Liver (tissue), 9 donors: ENCODE data around the gene IL1RAPL2. TPM values are rescaled to one million over a fixed set of nuclear protein-coding genes. Genes with fewer than 3 reads are reported as not detected.

Experiments used
- DNase-seq: peaks from one replicate; pipeline ENCODE4 v3.0.0-alpha.2; 2017; ENCODE audit warnings: low spot score
- H3K27ac ChIP-seq, 2 donors: one replicate each; pipeline ENCODE4 v1.7.0; 2013; ENCODE audit warnings: inconsistent platforms in 2 of 2, low read length in 2 of 2, control low read depth in 1 of 2, low read depth in 1 of 2, mild to moderate bottlenecking in 1 of 2
- H3K27me3 ChIP-seq, 4 donors: one replicate each; pipeline versions ENCODE4 v1.6.1 to v1.7.0; 2013; ENCODE audit warnings: low read length in 3 of 4, inconsistent platforms in 1 of 4, mild to moderate bottlenecking in 1 of 4, moderate library complexity in 1 of 4; ENCODE audit not compliant: control insufficient read depth in 4 of 4, insufficient read depth in 4 of 4
- H3K36me3 ChIP-seq, 4 donors: one replicate each; pipeline versions ENCODE4 v1.6.1 to v1.7.0; 2013; ENCODE audit warnings: low read length in 3 of 4, mild to moderate bottlenecking in 3 of 4, low read depth in 1 of 4, moderate library complexity in 1 of 4; ENCODE audit not compliant: control insufficient read depth in 4 of 4, insufficient read depth in 3 of 4
- H3K4me1 ChIP-seq, 4 donors: one replicate each; pipeline versions ENCODE4 v1.6.1 to v1.7.0; 2013; ENCODE audit warnings: low read length in 3 of 4, mild to moderate bottlenecking in 3 of 4, moderate library complexity in 1 of 4; ENCODE audit not compliant: control insufficient read depth in 4 of 4, insufficient read depth in 4 of 4
- H3K4me3 ChIP-seq, 3 donors: one replicate each; pipeline versions ENCODE4 v1.6.1 to v1.7.0; 2013; ENCODE audit warnings: low read length in 3 of 3, control low read depth in 1 of 3, low read depth in 1 of 3, mild to moderate bottlenecking in 1 of 3
- H3K9ac ChIP-seq, 2 donors: one replicate each; pipeline ENCODE4 v1.7.0; 2013; ENCODE audit warnings: low read length in 2 of 2, mild to moderate bottlenecking in 2 of 2, moderate library complexity in 2 of 2, control low read depth in 1 of 2, low read depth in 1 of 2
- H3K9me3 ChIP-seq, 4 donors: one replicate each; pipeline versions ENCODE4 v1.6.1 to v1.7.0; 2013; ENCODE audit warnings: low read length in 3 of 4; ENCODE audit not compliant: control insufficient read depth in 4 of 4
- EGR1 ChIP-seq, 2 donors: IDR thresholded peaks; 2 replicates each; pipeline ENCODE4 v1.6.1; 2016 to 2018; ENCODE audit warnings: antibody characterized with exemption in 2 of 2, low read depth in 2 of 2
- FOXA1 ChIP-seq: IDR thresholded peaks from 2 replicates; pipeline ENCODE4 v1.6.1; 2016; ENCODE audit warnings: antibody characterized with exemption
- FOXA2 ChIP-seq: IDR thresholded peaks from 2 replicates; pipeline ENCODE4 v1.6.1; 2016; ENCODE audit warnings: antibody characterized with exemption
- GABPA ChIP-seq, 2 donors: IDR thresholded peaks in 1 of 2; conservative IDR thresholded peaks in 1 of 2; 2 replicates each; pipeline ENCODE4 v1.6.1; 2016; ENCODE audit warnings: antibody characterized with exemption in 2 of 2, mild to moderate bottlenecking in 1 of 2, moderate library complexity in 1 of 2
- HNF4A ChIP-seq, 2 donors: conservative IDR thresholded peaks; 2 replicates each; pipeline ENCODE4 v1.6.1; 2016; ENCODE audit warnings: antibody characterized with exemption in 2 of 2, mild to moderate bottlenecking in 2 of 2
- HNF4G ChIP-seq: IDR thresholded peaks from 2 replicates; pipeline ENCODE4 v1.6.1; 2016; ENCODE audit warnings: antibody characterized with exemption
- JUND ChIP-seq, 2 donors: IDR thresholded peaks; 2 replicates each; pipeline ENCODE4 v1.6.1; 2016; ENCODE audit warnings: antibody characterized with exemption in 2 of 2
- NR2F2 ChIP-seq: IDR thresholded peaks from 2 replicates; pipeline ENCODE4 v1.6.1; 2016; ENCODE audit warnings: antibody characterized with exemption
- RAD21 ChIP-seq, 2 donors: IDR thresholded peaks; 2 replicates each; pipeline ENCODE4 v1.6.1; 2016; ENCODE audit warnings: antibody characterized with exemption in 2 of 2, mild to moderate bottlenecking in 2 of 2
- RXRA ChIP-seq, 2 donors: IDR thresholded peaks; 2 replicates each; pipeline ENCODE4 v1.6.1; 2017 to 2018; ENCODE audit warnings: antibody characterized with exemption in 2 of 2, mild to moderate bottlenecking in 1 of 2
- TAF1 ChIP-seq: conservative IDR thresholded peaks from 2 replicates; pipeline ENCODE4 v1.6.1; 2016; ENCODE audit warnings: antibody characterized with exemption, mild to moderate bottlenecking
- YY1 ChIP-seq: IDR thresholded peaks from 2 replicates; pipeline ENCODE4 v1.6.1; 2016; ENCODE audit warnings: antibody characterized with exemption, mild to moderate bottlenecking
- WGBS: extraction: QIAGEN DNeasy Blood & Tissue Kit; methylation state at CpG from one replicate; pipeline ENCODE4 v1.1.7; 2013; 5-methylcytosine and 5-hydroxymethylcytosine counted together
- polyA plus RNA-seq, 2 donors: library from polyadenylated mRNA; stranded (reverse) in 1 of 2; unstranded in 1 of 2; fragments of 200-250 nt in 1 of 2; fragments of >200 nt in 1 of 2; fragmentation: Nextera tagmentation in 1 of 2; extraction: Ambion mirVana in 1 of 2; gene quantifications; one replicate each; pipeline versions ENCODE4 v1.2.1 to v1.2.3, GENCODE V29; 2013 to 2015
- total RNA-seq, 2 donors: library from RNA; depleted of rRNA; stranded (reverse); fragments of >200 nt; gene quantifications; one replicate each; pipeline ENCODE4 v1.2.3, GENCODE V29; 2014
- TF ChIP-seq, protein P1 (sequence below): fragments of 150-350 bp; IDR thresholded peaks from 2 replicates; pipeline ENCODE4 v1.5.1; 2017; ENCODE audit warnings: improper control_type of control experiment, low read depth, low read length; ENCODE audit not compliant: missing input control
- TF ChIP-seq, protein P2 (sequence below): IDR thresholded peaks from 2 replicates; pipeline ENCODE4 v1.6.1; 2016; ENCODE audit warnings: antibody characterized with exemption
- TF ChIP-seq, protein P3 (sequence below): IDR thresholded peaks from 2 replicates; pipeline ENCODE4 v1.6.1; 2016; ENCODE audit warnings: antibody characterized with exemption
- TF ChIP-seq, protein P4 (sequence below): IDR thresholded peaks from 2 replicates; pipeline ENCODE4 v1.6.1; 2016; ENCODE audit warnings: antibody characterized with exemption
- TF ChIP-seq, protein P5 (sequence below): IDR thresholded peaks from 2 replicates; pipeline ENCODE4 v1.6.1; 2016; ENCODE audit warnings: antibody characterized with exemption, mild to moderate bottlenecking
- donor health status: healthy.
- donor health status: healthy.
- donor health status: healthy.
- donor health status: healthy.
- donor health status: healthy.

Gene IL1RAPL2
- total and polyA plus RNA-seq, 4 donors = 0.20 to 1.6 (median 0.91) TPM

DNA sequence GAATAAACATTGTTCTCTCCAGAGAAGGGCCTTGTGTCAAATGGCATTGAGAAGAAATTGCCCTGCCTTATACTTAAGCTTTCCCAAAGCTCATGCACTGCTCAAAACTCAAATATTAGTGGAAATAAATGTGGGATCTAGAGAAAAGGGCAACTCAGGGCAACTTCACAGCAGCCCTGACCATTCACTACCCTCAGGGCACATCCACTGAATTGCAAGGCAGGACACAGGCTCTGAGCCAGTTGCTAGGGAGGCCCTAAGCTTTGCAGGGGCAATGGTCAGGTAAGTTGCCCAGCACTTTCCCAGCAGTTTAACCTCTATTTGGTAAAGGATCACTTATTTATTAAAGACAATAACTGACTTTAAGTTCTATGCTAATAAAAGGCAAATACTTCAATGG lies 909.8 kb downstream of the IL1RAPL2 start (continued):
- TF ChIP-seq, protein P1, sequence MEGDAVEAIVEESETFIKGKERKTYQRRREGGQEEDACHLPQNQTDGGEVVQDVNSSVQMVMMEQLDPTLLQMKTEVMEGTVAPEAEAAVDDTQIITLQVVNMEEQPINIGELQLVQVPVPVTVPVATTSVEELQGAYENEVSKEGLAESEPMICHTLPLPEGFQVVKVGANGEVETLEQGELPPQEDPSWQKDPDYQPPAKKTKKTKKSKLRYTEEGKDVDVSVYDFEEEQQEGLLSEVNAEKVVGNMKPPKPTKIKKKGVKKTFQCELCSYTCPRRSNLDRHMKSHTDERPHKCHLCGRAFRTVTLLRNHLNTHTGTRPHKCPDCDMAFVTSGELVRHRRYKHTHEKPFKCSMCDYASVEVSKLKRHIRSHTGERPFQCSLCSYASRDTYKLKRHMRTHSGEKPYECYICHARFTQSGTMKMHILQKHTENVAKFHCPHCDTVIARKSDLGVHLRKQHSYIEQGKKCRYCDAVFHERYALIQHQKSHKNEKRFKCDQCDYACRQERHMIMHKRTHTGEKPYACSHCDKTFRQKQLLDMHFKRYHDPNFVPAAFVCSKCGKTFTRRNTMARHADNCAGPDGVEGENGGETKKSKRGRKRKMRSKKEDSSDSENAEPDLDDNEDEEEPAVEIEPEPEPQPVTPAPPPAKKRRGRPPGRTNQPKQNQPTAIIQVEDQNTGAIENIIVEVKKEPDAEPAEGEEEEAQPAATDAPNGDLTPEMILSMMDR = no peak
- TF ChIP-seq RXRA (IDR thresholded peaks at IDR 0.05) (no peak), FOXA2 (no peak), NR2F2 (no peak), TAF1 (no peak), EGR1 (IDR thresholded peaks at IDR 0.05; ENCODE audit: low read depth in 2 of 2) (no peak)
- TF ChIP-seq, protein P2, sequence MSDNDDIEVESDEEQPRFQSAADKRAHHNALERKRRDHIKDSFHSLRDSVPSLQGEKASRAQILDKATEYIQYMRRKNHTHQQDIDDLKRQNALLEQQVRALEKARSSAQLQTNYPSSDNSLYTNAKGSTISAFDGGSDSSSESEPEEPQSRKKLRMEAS = no peak
- TF ChIP-seq, protein P3, sequence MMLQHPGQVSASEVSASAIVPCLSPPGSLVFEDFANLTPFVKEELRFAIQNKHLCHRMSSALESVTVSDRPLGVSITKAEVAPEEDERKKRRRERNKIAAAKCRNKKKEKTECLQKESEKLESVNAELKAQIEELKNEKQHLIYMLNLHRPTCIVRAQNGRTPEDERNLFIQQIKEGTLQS = no peak

DNA sequence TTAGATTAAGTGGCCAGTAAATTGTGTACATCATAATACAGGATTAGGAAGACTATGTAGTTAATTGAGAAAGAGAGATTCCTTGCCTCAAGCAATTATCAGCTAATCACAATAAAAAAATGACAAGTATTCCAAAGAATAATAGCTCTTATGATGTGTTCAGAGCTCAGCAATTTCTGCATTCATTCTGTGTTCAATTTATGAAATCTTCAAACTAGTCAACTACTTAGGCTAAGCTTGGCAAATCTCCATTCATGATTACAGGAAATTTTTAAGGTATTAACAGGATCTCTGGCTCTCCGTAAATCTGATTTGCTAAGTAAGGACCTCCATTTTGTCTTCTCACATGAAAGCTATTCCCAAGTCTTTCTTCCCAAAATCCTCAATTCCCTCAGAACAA lies 911.4 kb downstream of the IL1RAPL2 start:
- 96% methylated on average over 1 of the region's 1 CpG for WGBS
- no peaks in the 10 kb centered on the region for H3K9me3 ChIP-seq
- no peaks in the 10 kb centered on the region for H3K36me3 ChIP-seq
- H3K4me1 ChIP-seq = no peaks in the 10 kb centered on the region
- no peak for TF ChIP-seq NR2F2
- TF ChIP-seq GABPA (IDR thresholded peaks at IDR 0.05 in 1 of 2, conservative IDR thresholded peaks at IDR 0.05 in 1 of 2) = no peak
- TF ChIP-seq YY1 = no peak
- TF ChIP-seq, protein P4, sequence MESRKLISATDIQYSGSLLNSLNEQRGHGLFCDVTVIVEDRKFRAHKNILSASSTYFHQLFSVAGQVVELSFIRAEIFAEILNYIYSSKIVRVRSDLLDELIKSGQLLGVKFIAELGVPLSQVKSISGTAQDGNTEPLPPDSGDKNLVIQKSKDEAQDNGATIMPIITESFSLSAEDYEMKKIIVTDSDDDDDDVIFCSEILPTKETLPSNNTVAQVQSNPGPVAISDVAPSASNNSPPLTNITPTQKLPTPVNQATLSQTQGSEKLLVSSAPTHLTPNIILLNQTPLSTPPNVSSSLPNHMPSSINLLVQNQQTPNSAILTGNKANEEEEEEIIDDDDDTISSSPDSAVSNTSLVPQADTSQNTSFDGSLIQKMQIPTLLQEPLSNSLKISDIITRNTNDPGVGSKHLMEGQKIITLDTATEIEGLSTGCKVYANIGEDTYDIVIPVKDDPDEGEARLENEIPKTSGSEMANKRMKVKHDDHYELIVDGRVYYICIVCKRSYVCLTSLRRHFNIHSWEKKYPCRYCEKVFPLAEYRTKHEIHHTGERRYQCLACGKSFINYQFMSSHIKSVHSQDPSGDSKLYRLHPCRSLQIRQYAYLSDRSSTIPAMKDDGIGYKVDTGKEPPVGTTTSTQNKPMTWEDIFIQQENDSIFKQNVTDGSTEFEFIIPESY = no peak
- TF ChIP-seq, protein P3 = no peak
- TF ChIP-seq RXRA (IDR thresholded peaks at IDR 0.05) = no peak
- no peak for TF ChIP-seq TAF1
- H3K27me3 ChIP-seq = peaks cover 0 to 3% (median 0%) of the 10 kb centered on the region in 4 donors
- H3K4me3 ChIP-seq = no peak overlapping the region
- DNase-seq = no peak
- no peak overlapping the region for H3K9ac ChIP-seq
- H3K27ac ChIP-seq = no peak overlapping the region

DNA sequence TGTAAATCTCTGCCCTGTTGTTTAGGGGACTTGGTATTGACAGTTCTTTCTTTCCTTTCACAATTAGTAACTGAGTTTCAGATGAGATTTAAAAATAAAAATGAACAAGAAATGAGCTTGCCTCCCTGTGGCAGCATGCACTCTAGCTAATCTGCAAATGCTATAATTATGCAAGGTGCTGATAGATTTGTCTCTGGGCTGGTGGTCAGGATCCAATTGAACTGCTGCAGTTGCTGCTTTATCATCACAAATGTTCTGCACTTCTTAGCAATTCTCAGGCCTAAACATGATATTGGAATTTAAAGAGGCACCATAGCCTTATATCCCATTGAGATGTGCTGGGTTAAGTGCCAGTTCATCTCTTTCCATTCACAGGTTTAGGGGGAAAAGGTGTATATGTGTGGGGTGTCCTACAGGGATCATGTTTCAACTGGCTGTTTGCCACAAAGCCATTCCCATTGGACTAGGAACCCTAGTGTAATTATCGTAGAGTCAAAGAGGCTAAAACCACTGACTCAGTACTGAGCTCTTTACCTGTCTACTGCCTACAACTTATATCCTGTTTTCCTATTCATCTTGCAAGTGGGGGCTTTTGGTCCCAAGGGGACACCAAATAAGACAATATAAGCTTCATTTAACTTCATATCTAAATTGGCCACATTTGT lies 914.8 kb downstream of the IL1RAPL2 start:
- WGBS = 90% methylated on average over 1 of the region's 1 CpG
- no peak overlapping the region for H3K9ac ChIP-seq
- no peak overlapping the region for H3K4me3 ChIP-seq
- no peak for DNase-seq
- no peak overlapping the region for H3K27ac ChIP-seq
- H3K4me1 ChIP-seq = no peaks in the 10 kb centered on the region
- no peaks in the 10 kb centered on the region for H3K36me3 ChIP-seq
- H3K27me3 ChIP-seq = peaks cover 0 to 3% (median 0%) of the 10 kb centered on the region in 4 donors
- peaks cover 0 to 2% (median 0%) of the 10 kb centered on the region in 4 donors for H3K9me3 ChIP-seq
- TF ChIP-seq EGR1 (IDR thresholded peaks at IDR 0.05; ENCODE audit: low read depth in 2 of 2) = no peak
- TF ChIP-seq HNF4A (conservative IDR thresholded peaks at IDR 0.05) = no peak
- TF ChIP-seq, protein P2 = no peak
- TF ChIP-seq, protein P4 = no peak
- TF ChIP-seq, protein P5, sequence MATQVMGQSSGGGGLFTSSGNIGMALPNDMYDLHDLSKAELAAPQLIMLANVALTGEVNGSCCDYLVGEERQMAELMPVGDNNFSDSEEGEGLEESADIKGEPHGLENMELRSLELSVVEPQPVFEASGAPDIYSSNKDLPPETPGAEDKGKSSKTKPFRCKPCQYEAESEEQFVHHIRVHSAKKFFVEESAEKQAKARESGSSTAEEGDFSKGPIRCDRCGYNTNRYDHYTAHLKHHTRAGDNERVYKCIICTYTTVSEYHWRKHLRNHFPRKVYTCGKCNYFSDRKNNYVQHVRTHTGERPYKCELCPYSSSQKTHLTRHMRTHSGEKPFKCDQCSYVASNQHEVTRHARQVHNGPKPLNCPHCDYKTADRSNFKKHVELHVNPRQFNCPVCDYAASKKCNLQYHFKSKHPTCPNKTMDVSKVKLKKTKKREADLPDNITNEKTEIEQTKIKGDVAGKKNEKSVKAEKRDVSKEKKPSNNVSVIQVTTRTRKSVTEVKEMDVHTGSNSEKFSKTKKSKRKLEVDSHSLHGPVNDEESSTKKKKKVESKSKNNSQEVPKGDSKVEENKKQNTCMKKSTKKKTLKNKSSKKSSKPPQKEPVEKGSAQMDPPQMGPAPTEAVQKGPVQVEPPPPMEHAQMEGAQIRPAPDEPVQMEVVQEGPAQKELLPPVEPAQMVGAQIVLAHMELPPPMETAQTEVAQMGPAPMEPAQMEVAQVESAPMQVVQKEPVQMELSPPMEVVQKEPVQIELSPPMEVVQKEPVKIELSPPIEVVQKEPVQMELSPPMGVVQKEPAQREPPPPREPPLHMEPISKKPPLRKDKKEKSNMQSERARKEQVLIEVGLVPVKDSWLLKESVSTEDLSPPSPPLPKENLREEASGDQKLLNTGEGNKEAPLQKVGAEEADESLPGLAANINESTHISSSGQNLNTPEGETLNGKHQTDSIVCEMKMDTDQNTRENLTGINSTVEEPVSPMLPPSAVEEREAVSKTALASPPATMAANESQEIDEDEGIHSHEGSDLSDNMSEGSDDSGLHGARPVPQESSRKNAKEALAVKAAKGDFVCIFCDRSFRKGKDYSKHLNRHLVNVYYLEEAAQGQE = no peak
- TF ChIP-seq RAD21 (IDR thresholded peaks at IDR 0.05) = no peak
- no peak for TF ChIP-seq YY1
- no peak for TF ChIP-seq FOXA1
- TF ChIP-seq TAF1 = no peak
- no peak for TF ChIP-seq HNF4G
- TF ChIP-seq GABPA (IDR thresholded peaks at IDR 0.05 in 1 of 2, conservative IDR thresholded peaks at IDR 0.05 in 1 of 2) = no peak
- no peak for TF ChIP-seq RXRA (IDR thresholded peaks at IDR 0.05)
- TF ChIP-seq FOXA2 = no peak
- no peak for TF ChIP-seq JUND (IDR thresholded peaks at IDR 0.05)
